Neural cell (in vitro differentiated cells): ENCODE measurements around the gene CLEC9A. TPM values are rescaled to one million over a fixed set of nuclear protein-coding genes. Genes with fewer than 3 reads are reported as not detected.

ENCODE experiments used
- H2AFZ ChIP-seq: fragments of 200-600, 300-800 bp; sonication (generic), shearing (Covaris generic); 2 replicates; pipeline ENCODE4 v1.6.0; 2014; ENCODE audit warnings: low read depth, mild to moderate bottlenecking, antibody characterized with exemption, low read length, moderate library complexity
- H3F3A ChIP-seq: fragments of 200-600 bp; shearing (Covaris generic); 2 replicates; pipeline ENCODE4 v1.6.1; 2016; ENCODE audit warnings: mild to moderate bottlenecking, moderate library complexity, mixed read lengths, antibody characterized with exemption, low read length; ENCODE audit not compliant: insufficient read depth, poor library complexity, severe bottlenecking
- H3K27ac ChIP-seq: fragments of 200-600, 300-800 bp; sonication (generic), shearing (Covaris generic); 2 replicates; pipeline ENCODE4 v1.5.1; 2014; ENCODE audit warnings: mild to moderate bottlenecking, low read length, moderate library complexity
- H3K27me3 ChIP-seq: fragments of 300-800, 200-600 bp; sonication (generic), shearing (Covaris generic); 2 replicates; pipeline ENCODE4 v1.6.0; 2014; ENCODE audit warnings: mild to moderate bottlenecking, low read depth, low read length, moderate library complexity; ENCODE audit not compliant: insufficient read depth
- H3K36me3 ChIP-seq: fragments of 300-800, 200-600 bp; sonication (generic), shearing (Covaris generic); 2 replicates; pipeline ENCODE4 v1.5.1; 2014; ENCODE audit warnings: mild to moderate bottlenecking, antibody characterized with exemption, low read length, moderate library complexity; ENCODE audit not compliant: insufficient read depth
- H3K4me2 ChIP-seq: fragments of 300-800, 200-600 bp; sonication (generic), shearing (Covaris generic); 2 replicates; pipeline ENCODE4 v1.6.0; 2014; ENCODE audit warnings: mild to moderate bottlenecking, low read length
- H3K4me3 ChIP-seq: fragments of 300-800, 200-600 bp; sonication (generic), shearing (Covaris generic); 2 replicates; pipeline ENCODE4 v1.5.1; 2014; ENCODE audit warnings: mild to moderate bottlenecking, low read length, moderate library complexity
- H3K79me2 ChIP-seq: fragments of 200-600 bp; shearing (Covaris generic); replicated peaks from 2 replicates; pipeline ENCODE4 v1.6.0; 2014; ENCODE audit warnings: mild to moderate bottlenecking, low read length, moderate library complexity; ENCODE audit not compliant: insufficient read depth
- H3K9ac ChIP-seq: fragments of 300-800, 200-600 bp; sonication (generic), shearing (Covaris generic); 2 replicates; pipeline ENCODE4 v1.6.1; 2016; ENCODE audit warnings: mild to moderate bottlenecking, low read length, mixed read lengths
- H3K9me2 ChIP-seq: fragments of 200-600 bp; shearing (Covaris generic); 2 replicates; pipeline ENCODE4 v1.6.1; 2016; ENCODE audit warnings: mild to moderate bottlenecking, low read length, mixed read lengths; ENCODE audit not compliant: insufficient read depth
- H3K9me3 ChIP-seq: fragments of 200-600, 300-800 bp; sonication (generic), shearing (Covaris generic); 2 replicates; pipeline ENCODE4 v1.6.1; 2016; ENCODE audit warnings: mild to moderate bottlenecking, mixed run types, low read length, moderate library complexity, mixed read lengths
- H4K20me1 ChIP-seq: fragments of 200-600 bp; shearing (Covaris generic); 2 replicates; pipeline ENCODE4 v1.6.1; 2016; ENCODE audit warnings: mild to moderate bottlenecking, mixed run types; ENCODE audit not compliant: insufficient read depth
- EP300 ChIP-seq: fragments of 450-650 bp; conservative IDR thresholded peaks from 2 replicates; pipeline ENCODE4 v1.6.1; 2014; ENCODE audit warnings: antibody characterized with exemption, mild to moderate bottlenecking, moderate library complexity; ENCODE audit not compliant: poor library complexity, severe bottlenecking
- EZH2 ChIP-seq: fragments of 200-600, 300-800 bp; shearing (Covaris generic), sonication (generic); IDR thresholded peaks from 2 replicates; pipeline ENCODE4 v1.6.1; 2014; ENCODE audit warnings: antibody characterized with exemption, low read length, borderline replicate concordance, mild to moderate bottlenecking; ENCODE audit not compliant: insufficient read depth, poor library complexity, severe bottlenecking
- MXI1 ChIP-seq: fragments of 450-650 bp; conservative IDR thresholded peaks from 2 replicates; pipeline ENCODE4 v1.6.1; 2014; ENCODE audit warnings: antibody characterized with exemption, mild to moderate bottlenecking; ENCODE audit not compliant: poor library complexity, severe bottlenecking
- POLR2AphosphoS5 ChIP-seq: IDR thresholded peaks from 2 replicates; pipeline ENCODE4 v1.6.1; 2012
- RAD21 ChIP-seq: fragments of 450-650 bp; conservative IDR thresholded peaks from 2 replicates; pipeline ENCODE4 v1.6.1; 2014; ENCODE audit warnings: antibody characterized with exemption, mild to moderate bottlenecking, moderate library complexity
- SMC3 ChIP-seq: fragments of 450-650 bp; conservative IDR thresholded peaks from 2 replicates; pipeline ENCODE4 v1.6.1; 2014; ENCODE audit warnings: antibody characterized with exemption, mild to moderate bottlenecking, moderate library complexity; ENCODE audit not compliant: poor library complexity
- TAF1 ChIP-seq: IDR thresholded peaks from 2 replicates; pipeline ENCODE4 v1.6.1; 2012; ENCODE audit warnings: low read depth
- polyA minus RNA-seq: library from RNA; depleted of rRNA, polyadenylated mRNA; stranded (reverse); fragments of >200 nt; gene quantifications from 2 replicates; pipeline ENCODE4 v1.2.3, GENCODE V29; 2014
- polyA plus RNA-seq: library from polyadenylated mRNA; depleted of rRNA; stranded (reverse); fragments of >200 nt; gene quantifications from 2 replicates; pipeline ENCODE4 v1.2.3, GENCODE V29; 2014
- TF ChIP-seq, protein P1 (sequence below): IDR thresholded peaks from 2 replicates; pipeline ENCODE4 v1.6.1; 2012; ENCODE audit warnings: borderline replicate concordance
- TF ChIP-seq, protein P2 (sequence below): fragments of 450-650 bp; IDR thresholded peaks from 2 replicates; pipeline ENCODE4 v1.5.1; 2014; ENCODE audit warnings: antibody characterized with exemption, mild to moderate bottlenecking, moderate library complexity; ENCODE audit not compliant: poor library complexity, severe bottlenecking

Gene CLEC9A
- polyA plus RNA-seq (not detected in 2 replicates), polyA minus RNA-seq (not detected in 2 replicates)

DNA sequence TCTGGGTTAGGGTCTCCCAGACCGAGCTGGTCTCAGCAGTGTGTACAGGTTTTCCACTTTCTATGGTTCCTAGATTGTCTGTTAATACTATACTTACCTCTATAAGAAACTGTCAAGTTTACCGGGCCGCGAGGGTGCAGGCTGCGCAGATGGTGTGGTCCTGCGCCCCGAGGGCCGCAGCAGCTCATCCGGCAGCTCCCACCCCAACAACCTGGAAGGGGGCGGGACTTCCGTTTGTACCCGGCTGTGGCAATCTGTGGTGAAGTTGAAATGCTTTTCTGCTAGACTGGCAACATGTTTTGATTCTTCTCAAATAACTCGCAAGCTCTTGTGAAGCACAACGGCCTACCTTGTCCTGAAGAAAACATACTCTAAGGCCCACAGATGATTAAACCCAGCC lies at the start of gene CLEC9A:
Gene CLEC9A (plus strand): TSS at position 237 of the 400 bp plus-strand sequence. CDS start 22,006 bp downstream, outside the sequence.
- H3K4me2 ChIP-seq = no peak within 1 kb of the TSS
- no peaks in the 10 kb centered on the region for H4K20me1 ChIP-seq
- H3K27ac ChIP-seq = no peak within 1 kb of the TSS
- no peaks in the 10 kb centered on the region for H3K27me3 ChIP-seq
- H3K9ac ChIP-seq = no peak within 1 kb of the TSS
- no peak within 1 kb of the TSS for H2AFZ ChIP-seq
- H3K79me2 ChIP-seq = no peaks in the 10 kb centered on the region
- TF ChIP-seq, protein P1, sequence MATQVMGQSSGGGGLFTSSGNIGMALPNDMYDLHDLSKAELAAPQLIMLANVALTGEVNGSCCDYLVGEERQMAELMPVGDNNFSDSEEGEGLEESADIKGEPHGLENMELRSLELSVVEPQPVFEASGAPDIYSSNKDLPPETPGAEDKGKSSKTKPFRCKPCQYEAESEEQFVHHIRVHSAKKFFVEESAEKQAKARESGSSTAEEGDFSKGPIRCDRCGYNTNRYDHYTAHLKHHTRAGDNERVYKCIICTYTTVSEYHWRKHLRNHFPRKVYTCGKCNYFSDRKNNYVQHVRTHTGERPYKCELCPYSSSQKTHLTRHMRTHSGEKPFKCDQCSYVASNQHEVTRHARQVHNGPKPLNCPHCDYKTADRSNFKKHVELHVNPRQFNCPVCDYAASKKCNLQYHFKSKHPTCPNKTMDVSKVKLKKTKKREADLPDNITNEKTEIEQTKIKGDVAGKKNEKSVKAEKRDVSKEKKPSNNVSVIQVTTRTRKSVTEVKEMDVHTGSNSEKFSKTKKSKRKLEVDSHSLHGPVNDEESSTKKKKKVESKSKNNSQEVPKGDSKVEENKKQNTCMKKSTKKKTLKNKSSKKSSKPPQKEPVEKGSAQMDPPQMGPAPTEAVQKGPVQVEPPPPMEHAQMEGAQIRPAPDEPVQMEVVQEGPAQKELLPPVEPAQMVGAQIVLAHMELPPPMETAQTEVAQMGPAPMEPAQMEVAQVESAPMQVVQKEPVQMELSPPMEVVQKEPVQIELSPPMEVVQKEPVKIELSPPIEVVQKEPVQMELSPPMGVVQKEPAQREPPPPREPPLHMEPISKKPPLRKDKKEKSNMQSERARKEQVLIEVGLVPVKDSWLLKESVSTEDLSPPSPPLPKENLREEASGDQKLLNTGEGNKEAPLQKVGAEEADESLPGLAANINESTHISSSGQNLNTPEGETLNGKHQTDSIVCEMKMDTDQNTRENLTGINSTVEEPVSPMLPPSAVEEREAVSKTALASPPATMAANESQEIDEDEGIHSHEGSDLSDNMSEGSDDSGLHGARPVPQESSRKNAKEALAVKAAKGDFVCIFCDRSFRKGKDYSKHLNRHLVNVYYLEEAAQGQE = no peak
- no peak for TF ChIP-seq SMC3
- TF ChIP-seq EZH2 = no peak
- no peak for TF ChIP-seq RAD21
- TF ChIP-seq EP300 = no peak
- TF ChIP-seq TAF1 = no peak
- TF ChIP-seq POLR2AphosphoS5 = no peak
- TF ChIP-seq, protein P2, sequence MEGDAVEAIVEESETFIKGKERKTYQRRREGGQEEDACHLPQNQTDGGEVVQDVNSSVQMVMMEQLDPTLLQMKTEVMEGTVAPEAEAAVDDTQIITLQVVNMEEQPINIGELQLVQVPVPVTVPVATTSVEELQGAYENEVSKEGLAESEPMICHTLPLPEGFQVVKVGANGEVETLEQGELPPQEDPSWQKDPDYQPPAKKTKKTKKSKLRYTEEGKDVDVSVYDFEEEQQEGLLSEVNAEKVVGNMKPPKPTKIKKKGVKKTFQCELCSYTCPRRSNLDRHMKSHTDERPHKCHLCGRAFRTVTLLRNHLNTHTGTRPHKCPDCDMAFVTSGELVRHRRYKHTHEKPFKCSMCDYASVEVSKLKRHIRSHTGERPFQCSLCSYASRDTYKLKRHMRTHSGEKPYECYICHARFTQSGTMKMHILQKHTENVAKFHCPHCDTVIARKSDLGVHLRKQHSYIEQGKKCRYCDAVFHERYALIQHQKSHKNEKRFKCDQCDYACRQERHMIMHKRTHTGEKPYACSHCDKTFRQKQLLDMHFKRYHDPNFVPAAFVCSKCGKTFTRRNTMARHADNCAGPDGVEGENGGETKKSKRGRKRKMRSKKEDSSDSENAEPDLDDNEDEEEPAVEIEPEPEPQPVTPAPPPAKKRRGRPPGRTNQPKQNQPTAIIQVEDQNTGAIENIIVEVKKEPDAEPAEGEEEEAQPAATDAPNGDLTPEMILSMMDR = no peak
- TF ChIP-seq MXI1 = no peak
- H3K9me3 ChIP-seq = no peaks in the 10 kb centered on the region
- no peaks in the 10 kb centered on the region for H3K9me2 ChIP-seq
- no peak within 1 kb of the TSS for H3K4me3 ChIP-seq
- H3K36me3 ChIP-seq = no peaks in the 10 kb centered on the region
- H3F3A ChIP-seq = no peaks in the 10 kb centered on the region

DNA sequence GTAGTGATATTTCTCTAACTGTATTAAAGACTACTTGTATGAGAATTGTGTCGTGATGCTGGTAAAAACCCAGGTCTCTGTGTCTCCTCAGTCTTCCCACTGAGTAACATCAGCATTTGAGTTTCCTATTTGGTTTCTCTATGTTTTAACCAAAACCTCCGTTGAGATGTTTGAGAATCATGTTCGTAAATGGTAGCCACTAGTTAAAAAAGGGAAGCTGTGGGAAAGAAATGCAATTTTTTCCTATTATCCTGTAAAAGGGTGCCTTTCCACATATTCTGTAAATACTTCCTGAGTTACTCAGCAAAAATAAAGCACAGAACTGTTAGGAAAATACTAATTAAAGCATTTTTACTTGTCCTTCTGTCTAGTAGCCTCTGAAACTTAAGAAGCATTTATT lies 38.6 kb upstream of the CLEC9A start:
- H3K9me2 ChIP-seq = no peaks in the 10 kb centered on the region
- no peak overlapping the region for H3K9ac ChIP-seq
- H3K9me3 ChIP-seq = no peaks in the 10 kb centered on the region
- no peak overlapping the region for H2AFZ ChIP-seq
- no peak overlapping the region for H3K4me2 ChIP-seq
- H3K36me3 ChIP-seq = no peaks in the 10 kb centered on the region
- no peaks in the 10 kb centered on the region for H3K79me2 ChIP-seq
- H4K20me1 ChIP-seq = no peaks in the 10 kb centered on the region
- TF ChIP-seq MXI1 = no peak
- TF ChIP-seq, protein P2 = no peak
- no peak for TF ChIP-seq POLR2AphosphoS5
- TF ChIP-seq, protein P1 = no peak
- TF ChIP-seq SMC3 = no peak
- no peak for TF ChIP-seq EZH2
- no peak for TF ChIP-seq RAD21
- TF ChIP-seq EP300 = no peak
- no peak for TF ChIP-seq TAF1
- no peak overlapping the region for H3K4me3 ChIP-seq
- no peak overlapping the region for H3K27ac ChIP-seq
- no peaks in the 10 kb centered on the region for H3K27me3 ChIP-seq
- no peaks in the 10 kb centered on the region for H3F3A ChIP-seq
